Activated CD4-positive, alpha-beta T cell treated with anti-CD3 and anti-CD28 coated beads for 1 hour (primary cell): ENCODE measurements around the gene ATP6V1B1.
A peak's percentile ranks its signal among the peaks of the same experiment; 100 is the strongest.
"Not testable (repeated sequence)": the region's sequence is repeated elsewhere in the genome, so short reads cannot be mapped to it uniquely, and the experiment has no call there.

Experiments used
- DNase-seq: peaks from one replicate; pipeline ENCODE4 v3.0.0-alpha.2; 2020

The ATP6V1B1 gene

DNA sequence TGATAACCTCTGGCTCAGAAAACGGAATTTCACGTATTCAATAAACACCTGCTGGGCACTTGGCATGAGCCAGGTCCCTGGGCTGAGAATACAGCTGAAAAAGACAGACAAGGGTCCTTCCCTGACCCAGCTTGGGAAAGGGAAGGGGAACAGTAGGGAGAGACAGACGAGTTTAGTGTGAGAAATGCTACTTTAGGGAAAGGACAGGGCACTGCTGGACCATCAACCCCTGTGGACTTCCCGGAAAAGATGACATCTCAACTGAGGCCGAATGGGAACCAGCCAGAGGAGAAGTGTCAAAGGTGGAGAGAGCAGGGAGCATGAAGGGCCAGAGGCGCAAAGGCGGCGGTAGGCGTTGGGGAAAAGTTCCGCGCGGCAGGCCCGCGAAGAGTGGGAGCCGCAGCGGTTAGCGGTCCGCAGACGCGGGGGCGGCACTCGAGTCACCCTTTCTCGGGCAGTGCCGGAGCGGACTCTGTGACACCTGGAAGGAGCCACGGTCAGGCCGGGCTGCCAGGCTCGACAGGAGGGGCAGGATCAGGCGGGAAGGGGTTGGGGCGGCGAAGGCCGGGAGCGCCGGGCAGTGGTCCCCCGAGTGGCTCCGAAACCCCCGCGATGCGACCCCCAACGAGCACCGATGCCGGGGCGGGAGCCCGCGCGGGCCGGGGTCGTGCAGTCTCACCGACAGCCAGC is 58.5 kb downstream of the ATP6V1B1 start:
- DNase-seq = no peak

DNA sequence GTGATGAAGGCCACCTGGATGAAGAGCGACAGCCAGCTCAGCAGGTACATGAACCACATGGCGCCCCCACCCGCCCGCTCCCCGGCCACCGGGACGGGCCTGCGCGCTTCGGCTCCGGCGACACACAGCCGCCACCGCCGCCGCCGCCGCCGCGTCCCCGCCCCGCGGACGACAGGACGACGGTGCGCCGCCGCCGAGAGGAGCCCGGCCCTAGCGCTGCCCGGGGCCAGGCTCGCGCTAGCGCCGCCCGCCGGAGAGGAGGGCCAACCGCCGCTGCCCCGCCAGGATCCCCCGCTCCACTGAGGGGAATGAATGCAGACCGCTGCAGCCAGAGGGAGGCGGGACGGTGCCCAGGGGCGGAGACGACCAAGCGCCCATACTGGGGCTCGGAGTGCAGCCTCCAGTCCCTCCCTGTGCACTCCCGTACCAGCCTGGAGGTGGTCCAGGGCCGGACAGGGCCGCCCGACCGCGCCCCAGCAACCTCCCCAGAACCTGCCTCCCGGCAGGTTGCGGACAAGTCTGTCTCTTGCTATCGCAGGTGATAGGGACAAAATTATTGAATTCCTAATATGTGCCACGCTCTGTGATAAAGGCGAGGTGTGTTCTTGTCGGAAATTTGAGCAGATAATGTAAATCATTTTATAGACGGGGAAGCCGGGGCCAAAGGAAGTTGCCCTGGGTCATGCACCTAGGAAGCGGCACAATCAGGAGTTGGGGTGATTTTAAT is 59.2 kb downstream of the ATP6V1B1 start, which contains the start of gene TEX261:
Gene TEX261, minus strand, starts transcription at position 175 of the 727 bp plus-strand sequence. Its CDS starts 116 bp downstream, at position 59.
- DNase-seq = peak; percentile 81

DNA sequence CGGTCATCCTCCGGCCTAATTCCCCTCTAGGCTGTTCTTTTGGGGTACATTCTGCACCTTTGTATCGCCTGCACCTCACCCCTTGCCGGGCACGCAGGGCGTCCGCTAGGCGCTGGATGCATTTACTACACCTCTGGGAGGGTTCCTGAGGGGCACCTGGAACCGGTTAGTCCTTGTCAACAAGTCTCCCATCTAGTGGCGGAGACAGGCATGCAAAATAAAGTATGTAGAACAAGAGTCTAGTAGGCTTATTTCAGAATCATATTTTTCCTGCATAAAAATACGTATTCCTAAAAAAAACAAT is 59.7 kb downstream of the ATP6V1B1 start:
- no peak for DNase-seq

DNA sequence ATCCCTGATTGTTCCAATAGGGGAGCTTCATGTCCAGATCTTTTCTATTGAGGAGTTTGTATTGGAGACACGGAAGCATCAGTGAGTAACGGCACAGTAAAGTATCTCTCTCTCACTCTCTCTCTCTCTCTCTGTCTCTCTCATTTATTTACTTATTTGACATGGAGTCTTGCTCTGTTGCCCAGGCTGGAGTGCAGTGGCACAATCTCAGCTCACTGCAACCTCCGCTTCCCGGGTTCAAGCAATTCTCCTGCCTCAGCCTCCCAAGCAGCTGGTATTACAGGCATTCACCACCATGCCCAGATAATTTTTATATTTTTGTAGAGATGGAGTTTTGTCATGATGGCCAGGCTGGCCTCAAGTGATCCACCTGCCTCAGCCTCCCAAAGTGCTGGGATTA is 63.2 kb downstream of the ATP6V1B1 start:
- not testable (repeated sequence) for DNase-seq

DNA sequence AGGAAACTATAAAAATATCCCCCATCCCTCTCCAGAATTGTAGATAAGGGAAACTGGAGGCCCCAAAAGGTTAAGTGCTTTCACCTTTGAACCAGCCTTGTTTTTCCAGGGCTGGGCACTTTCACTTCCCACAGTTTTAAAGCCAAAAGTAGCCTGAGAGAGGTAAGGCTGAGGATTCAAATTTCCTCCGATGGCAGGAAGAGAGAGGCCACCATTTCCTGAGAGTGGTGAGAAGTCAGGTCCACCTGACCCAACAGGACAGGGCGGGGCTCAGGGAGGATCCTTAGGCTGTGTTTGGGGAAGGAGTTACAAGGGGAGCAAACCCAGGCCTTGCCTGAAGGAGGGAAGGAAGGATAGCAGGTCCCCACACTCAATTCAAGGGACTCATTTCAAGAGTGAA is 63.7 kb downstream of the ATP6V1B1 start:
- no peak for DNase-seq

DNA sequence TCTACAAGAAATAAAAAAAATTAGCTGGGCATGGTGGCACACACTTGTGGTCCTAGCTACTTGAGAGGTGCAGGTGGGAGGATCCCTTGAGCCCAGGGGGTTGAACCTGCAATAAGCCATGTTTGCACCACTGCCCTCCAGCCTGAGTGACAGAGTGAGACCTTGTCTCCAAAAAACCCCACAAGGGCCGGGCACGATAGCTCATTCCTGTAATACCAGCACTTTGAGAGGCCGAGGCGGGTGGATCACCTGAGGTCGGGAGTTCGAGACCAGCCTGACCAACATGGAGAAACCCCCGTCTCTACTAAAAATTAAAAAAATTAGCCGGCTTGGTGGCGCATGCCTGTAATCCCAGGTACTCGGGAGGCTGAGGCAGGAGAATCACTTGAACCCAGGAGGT is 64.2 kb downstream of the ATP6V1B1 start:
- DNase-seq = not testable (repeated sequence)

DNA sequence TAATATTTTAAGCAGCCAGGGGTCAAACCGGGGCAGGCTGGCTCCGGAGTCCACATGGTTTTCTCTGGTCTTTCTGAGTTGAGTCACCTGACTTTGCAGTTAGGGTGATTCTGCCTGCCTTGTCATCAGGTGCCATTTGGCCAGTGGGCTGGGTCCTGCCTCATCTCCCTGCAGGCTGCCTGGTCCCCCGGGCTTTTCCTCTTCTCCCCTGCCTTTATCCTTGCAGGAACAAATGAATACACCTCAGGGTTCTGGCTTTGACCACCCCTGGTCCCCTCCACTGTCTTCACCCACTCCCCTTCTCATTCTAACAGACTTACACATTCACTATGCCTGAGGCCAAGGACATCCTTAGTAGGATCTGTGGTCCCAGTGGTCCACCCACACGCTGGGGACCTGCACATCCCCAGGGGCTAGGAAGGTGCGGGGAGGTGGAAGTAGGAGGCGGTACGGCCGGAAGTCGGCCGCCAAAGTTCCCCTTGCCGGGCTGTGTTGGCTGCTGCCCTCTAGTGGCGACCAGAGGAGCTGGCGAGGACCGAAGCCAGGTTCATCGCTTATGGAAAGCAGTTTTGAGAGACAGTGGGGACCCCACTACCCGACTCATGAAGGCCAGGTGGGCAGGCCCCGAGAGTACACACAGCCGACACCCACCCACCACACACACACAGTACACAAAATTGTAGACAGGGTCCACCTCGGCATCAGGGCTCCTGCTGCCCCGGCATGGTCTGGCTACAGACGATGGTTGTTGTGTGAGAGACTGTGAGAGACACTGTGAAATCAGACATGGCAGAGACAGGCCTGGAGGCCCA is 65.3 kb downstream of the ATP6V1B1 start:
- peak; percentile 66 for DNase-seq

DNA sequence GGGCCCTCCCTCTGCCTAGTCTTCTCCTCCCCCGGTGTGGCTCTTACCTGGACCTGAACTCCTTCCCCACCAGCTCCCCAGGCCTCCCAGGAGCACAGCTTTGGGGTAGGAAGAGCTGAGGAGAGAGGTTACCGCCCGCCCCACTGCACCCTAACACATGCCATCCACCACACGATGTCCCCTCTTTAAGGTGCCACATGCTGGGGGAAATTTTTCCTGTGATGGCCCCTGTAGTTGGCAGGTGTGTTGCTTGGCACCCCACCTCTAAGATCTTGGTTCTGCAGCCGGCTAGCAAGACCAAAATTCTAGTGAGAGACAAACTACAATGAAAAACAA is 65.9 kb downstream of the ATP6V1B1 start:
- DNase-seq = no peak

DNA sequence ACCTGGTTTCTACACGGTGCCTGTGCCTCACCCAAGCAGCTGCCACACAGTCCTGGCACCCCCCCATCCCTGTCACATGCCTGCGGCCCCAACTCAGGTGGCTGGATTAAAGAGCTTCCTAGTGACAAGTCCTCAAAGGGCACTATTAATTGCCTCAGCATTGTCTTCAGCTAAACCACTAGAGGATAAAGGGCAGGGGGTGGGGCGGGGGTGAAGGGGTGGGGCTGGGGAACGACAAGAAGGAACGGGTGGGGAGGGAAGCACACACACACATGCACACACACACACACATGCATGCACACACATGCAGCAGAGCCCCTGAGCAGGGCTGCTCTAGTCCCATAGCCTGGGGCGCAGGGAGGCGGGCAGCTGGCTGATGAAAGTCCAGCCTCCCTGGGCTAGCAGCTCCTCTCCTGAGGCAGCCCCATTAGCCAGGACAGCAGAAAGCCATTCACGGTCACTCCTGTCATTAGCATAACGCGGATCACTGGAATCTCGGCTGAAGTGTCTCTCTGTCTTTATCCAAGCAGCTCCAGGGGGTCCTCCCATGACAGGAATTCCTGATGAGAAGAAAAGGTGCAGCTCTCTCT is 66.4 kb downstream of the ATP6V1B1 start:
- no peak for DNase-seq

DNA sequence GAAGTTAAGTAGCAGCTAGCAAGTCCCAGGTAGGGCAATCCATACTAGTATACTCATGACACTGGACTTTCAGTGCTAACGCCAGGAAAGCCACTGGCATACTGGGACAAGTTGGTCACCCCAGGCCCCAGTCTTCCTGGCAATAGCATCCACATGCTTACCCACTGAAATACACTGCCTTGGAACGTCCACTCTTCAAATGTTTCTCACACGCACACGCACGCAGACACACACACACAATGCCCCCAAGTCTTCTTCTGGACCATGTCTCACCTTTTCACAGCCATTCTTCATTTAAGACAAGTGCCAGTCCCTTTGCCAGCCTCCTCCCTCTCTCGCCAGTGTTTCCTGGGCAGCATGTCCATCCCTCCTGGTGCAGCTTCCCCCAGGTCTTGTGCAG is 67.7 kb downstream of the ATP6V1B1 start:
- DNase-seq = no peak

DNA sequence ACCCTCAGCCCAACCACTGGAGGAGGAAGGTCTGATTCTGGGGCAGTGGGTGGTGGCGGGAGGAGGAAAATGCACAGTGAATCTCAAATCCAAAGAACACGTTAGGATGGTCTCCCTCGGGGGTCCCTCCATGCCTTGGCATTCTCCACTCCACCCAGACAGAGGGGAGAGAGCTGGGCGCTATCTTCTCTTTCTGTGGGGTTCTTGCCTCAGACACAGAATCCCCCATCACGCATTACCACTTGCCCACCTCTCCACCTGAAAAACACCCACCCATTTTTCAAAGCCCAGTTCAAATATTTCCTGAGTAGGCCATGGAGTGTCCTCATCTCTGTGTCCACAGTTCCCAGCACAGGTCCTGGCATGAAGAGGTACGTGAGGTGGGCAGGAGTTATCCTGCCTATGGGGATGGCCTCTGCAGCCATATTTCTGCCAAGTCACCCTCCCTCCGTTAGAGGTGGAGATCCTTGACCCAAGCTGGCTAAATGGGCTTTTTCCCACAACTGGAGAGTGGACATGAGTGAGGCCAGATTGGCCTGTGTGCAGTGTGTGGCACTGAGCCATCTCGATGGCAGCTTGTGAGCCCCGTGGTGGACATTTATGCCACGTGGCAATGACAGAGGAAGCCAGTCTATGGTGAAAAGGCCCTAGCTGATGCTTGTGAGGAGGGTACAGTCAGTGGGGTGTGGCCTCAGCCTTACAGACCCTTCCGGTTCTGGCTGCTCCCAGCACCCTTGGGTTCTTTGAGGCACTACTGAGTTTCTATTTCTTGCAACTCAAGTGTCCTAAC is 68.5 kb downstream of the ATP6V1B1 start:
- DNase-seq = no peak

DNA sequence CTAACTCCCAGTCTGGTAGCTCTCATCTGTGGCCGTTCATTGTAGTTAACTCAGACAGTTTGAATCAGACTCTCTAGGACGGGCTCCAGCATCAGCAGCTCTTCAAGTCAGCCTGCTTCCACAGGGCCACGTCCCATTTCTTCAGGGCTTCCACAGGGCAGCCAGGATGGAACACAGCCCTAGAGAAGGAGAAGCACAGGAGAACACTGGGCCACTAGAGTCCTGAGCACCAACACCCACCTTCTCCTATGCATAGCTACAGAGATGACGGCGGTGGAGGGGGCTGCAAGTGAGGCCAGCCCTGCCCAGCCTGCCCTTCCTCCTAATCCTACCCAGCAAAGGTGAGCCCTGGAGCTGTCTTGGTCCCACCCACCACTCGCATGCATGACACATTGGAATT is 69.2 kb downstream of the ATP6V1B1 start:
- no peak for DNase-seq

DNA sequence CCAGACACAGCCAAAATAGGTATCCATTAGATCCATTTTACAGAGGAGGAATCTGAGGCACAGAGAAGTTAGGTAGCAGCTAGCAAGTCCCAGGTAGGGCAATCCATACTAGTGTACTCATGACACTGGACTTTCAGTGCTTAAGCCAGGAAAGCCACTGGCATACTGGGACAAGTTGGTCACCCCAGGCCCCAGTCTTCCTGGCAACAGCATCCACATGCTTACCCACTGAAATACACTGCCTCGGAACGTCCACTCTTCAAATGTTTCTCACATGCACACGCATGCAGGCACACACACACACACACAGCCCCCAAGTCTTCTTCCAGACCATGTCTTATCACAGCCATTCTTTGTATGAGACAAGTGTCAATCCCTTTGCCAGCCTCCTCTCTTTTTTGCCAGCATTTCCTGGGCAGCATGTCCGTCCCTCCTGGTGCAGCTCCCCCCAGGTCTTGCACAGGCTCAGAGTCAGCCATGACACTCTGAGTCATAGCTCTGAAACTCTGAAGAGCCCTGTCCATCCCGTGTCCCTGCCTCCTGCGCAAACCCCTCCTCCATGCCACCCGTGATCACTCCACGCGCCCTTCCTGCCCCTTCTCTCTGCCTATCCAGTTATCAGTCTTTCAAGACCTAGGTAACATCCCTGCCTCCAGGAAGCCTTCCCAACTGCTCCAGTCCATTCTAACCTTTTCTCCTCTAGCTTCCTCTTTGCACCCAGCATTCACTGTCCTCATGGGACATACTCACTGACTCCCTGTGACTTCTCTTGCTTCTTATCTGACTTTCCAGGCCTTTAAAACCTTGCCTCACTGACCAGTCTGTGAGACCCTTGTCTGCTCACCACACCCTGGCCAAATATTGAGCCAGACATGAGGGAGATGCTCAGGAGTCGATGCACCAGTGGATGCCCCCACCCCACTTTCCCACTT is 69.8 kb downstream of the ATP6V1B1 start:
- no peak for DNase-seq

DNA sequence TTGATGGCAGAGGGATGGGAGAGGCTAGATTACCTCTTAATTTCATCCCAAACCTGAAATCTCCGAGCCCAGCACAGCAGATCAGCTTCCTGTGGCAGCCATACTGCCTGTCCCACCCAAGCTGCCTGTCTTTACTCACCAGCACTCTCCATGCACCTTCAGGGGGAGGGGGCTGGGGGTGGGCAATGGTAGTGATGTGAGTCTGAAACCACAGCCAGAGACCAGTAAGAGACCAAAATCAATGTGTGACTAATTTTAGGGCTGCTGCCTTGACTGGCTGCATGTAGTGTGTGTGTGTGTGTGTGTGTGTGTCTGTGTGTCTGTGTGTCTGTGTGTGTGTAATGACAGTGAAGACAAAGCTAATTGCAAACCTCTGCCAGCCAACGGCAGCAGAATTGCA is 70.6 kb downstream of the ATP6V1B1 start:
- no peak for DNase-seq

DNA sequence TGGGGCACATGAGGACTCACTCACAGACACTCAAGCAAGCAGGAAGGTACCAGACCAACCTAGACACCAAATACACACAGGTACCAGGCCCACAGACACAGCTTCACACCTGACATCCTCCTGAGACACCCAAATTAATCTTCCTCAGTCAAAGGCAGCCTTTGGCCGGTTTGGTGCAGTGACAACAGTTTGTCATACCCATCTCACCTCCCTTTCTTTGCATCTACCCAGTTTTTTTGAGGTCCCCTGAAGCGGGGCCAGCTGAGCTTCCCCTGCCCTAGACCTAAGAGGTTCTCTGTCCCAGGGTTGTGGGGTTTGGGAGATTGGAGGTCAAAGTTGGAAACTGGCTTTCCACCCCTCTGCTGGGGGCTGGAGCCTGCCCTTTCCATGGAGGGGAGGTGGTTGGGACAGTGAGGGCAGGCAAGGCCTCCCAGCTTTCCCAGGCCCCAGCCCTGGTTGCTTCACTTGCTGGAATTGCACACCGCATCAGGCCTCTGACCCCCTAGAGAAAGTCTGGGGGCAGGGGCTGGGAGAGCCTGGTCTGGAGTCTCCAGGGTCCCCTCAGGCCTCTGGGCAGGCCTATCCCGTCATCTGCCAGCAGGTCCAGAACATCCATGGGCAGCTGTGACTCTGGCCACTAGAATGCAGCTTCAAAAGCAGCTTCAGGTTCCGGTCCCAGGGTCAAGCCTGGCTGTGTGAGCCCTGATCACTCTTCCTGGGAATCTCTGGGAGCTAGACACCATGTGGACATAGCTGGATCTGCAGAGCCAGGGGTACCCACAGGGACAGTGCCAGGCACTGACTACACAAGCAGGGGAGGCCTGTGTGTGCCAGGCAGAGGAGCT is 71.5 kb downstream of the ATP6V1B1 start:
- no peak for DNase-seq

DNA sequence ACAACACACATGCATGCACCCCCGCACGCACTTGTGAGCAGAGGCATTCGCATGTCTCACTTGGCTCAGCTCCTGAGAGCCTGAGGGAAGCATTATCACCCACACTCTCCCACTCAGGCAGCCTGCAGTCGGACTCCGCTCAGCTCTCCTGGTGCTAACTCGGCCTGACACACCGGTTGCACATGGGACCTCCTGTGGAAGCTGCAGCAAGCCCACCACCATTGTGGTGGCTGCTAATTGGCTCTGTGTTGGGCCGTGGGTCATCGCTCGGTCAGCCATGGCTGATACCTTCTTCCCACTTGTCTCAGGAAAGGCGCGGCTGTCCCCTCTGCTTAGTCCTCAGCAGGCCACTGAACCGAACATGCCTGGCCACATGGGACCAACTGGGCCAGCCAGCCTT is 72.6 kb downstream of the ATP6V1B1 start:
- no peak for DNase-seq

DNA sequence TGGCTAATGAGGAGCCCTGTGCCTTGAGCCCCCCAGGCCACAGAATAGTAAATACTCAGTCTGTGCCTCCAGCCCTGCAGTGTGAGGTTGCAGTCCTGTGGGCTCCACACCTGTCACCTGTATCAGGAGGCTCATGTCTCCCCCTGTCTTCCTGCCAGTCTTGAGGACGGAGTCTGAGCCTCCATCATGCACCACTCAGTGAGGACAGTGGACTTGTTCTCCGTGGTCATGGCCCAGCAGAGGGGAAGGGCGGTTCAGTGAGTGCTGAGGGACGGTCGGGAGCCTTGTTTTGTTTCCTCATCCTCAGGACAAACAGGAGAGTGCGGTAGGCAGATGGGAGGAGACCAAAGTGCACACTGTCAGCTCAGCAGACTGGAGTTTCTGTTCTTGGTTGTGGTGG is 76.1 kb downstream of the ATP6V1B1 start:
- DNase-seq = not testable (repeated sequence)
